Rectal smooth muscle tissue (tissue), 1 donor: ENCODE data around the gene SLC20A1.
"Not testable (repeated sequence)": the region's sequence is repeated elsewhere in the genome, so short reads cannot be mapped to it uniquely, and the experiment has no call there.

ENCODE experiments used
- H3K27ac ChIP-seq: one replicate; pipeline ENCODE4 v1.7.0; 2013; ENCODE audit warnings: low read depth, low read length, inconsistent platforms
- H3K27me3 ChIP-seq: one replicate; pipeline ENCODE4 v1.7.0; 2013; ENCODE audit warnings: low read length; ENCODE audit not compliant: control insufficient read depth, insufficient read depth
- H3K36me3 ChIP-seq: one replicate; pipeline ENCODE4 v1.7.0; 2013; ENCODE audit warnings: low read length; ENCODE audit not compliant: control insufficient read depth, insufficient read depth
- H3K4me1 ChIP-seq: one replicate; pipeline ENCODE4 v1.7.0; 2013; ENCODE audit warnings: low read length; ENCODE audit not compliant: control insufficient read depth, insufficient read depth
- H3K4me3 ChIP-seq: one replicate; pipeline ENCODE4 v1.7.0; 2013; ENCODE audit warnings: low read length
- H3K9ac ChIP-seq: one replicate; pipeline ENCODE4 v1.7.0; 2013; ENCODE audit warnings: low read length

Gene SLC20A1

GRCh38 chr2:112661656-112662305 is 16.0 kb downstream of the SLC20A1 start:
- H3K27me3 ChIP-seq: no peaks in the 10 kb centered on the region
- H3K36me3 ChIP-seq: peaks cover 39% of the 10 kb centered on the region
- H3K9ac ChIP-seq: no peak overlapping the region
- H3K4me1 ChIP-seq: no peaks in the 10 kb centered on the region
- no peak overlapping the region for H3K4me3 ChIP-seq
- no peak overlapping the region for H3K27ac ChIP-seq

- H3K27ac ChIP-seq: no peak overlapping the region
- no peak overlapping the region for H3K4me3 ChIP-seq
- H3K27me3 ChIP-seq: no peaks in the 10 kb centered on the region
- peaks cover 36% of the 10 kb centered on the region for H3K36me3 ChIP-seq
- H3K4me1 ChIP-seq: no peaks in the 10 kb centered on the region
- no peak overlapping the region for H3K9ac ChIP-seq
Observed at GRCh38 chr2:112662704-112663103, 17.0 kb downstream of the SLC20A1 start.

- no peaks in the 10 kb centered on the region for H3K4me1 ChIP-seq
- peaks cover 27% of the 10 kb centered on the region for H3K36me3 ChIP-seq
- H3K27me3 ChIP-seq: no peaks in the 10 kb centered on the region
- H3K9ac ChIP-seq: no peak overlapping the region
- H3K27ac ChIP-seq: no peak overlapping the region
- H3K4me3 ChIP-seq: no peak overlapping the region
Observed at GRCh38 chr2:112664689-112665088, 18.9 kb downstream of the SLC20A1 start.

GRCh38 chr2:112665113-112665780 is 19.5 kb downstream of the SLC20A1 start:
- Histone ChIP-seq H3K36me3 (peaks cover 23% of the 10 kb centered on the region), H3K4me3 (no peak overlapping the region), H3K27me3 (no peaks in the 10 kb centered on the region), H3K9ac (no peak overlapping the region), H3K4me1 (no peaks in the 10 kb centered on the region), H3K27ac (no peak overlapping the region)

GRCh38 chr2:112666761-112667122 is 21.0 kb downstream of the SLC20A1 start:
- Histone ChIP-seq H3K4me3 (no peak overlapping the region), H3K27me3 (no peaks in the 10 kb centered on the region), H3K27ac (no peak overlapping the region), H3K9ac (no peak overlapping the region), H3K4me1 (no peaks in the 10 kb centered on the region), H3K36me3 (peaks cover 18% of the 10 kb centered on the region)

- not testable (repeated sequence) for H3K9ac ChIP-seq, H3K4me1 ChIP-seq, H3K4me3 ChIP-seq, H3K27me3 ChIP-seq, H3K27ac ChIP-seq
- peaks cover 15% of the 10 kb centered on the region for H3K36me3 ChIP-seq
Observed at GRCh38 chr2:112667540-112667939, 21.8 kb downstream of the SLC20A1 start.

GRCh38 chr2:112669667-112670066 is 23.9 kb downstream of the SLC20A1 start:
- no peak overlapping the region for H3K4me3 ChIP-seq
- H3K27ac ChIP-seq: no peak overlapping the region
- no peaks in the 10 kb centered on the region for H3K4me1 ChIP-seq

GRCh38 chr2:112670252-112671022 is 24.7 kb downstream of the SLC20A1 start:
- no peaks in the 10 kb centered on the region for H3K27me3 ChIP-seq
- H3K27ac ChIP-seq: no peak overlapping the region
- no peak overlapping the region for H3K4me3 ChIP-seq
- H3K9ac ChIP-seq: no peak overlapping the region
- H3K36me3 ChIP-seq: no peaks in the 10 kb centered on the region
- H3K4me1 ChIP-seq: no peaks in the 10 kb centered on the region

More at GRCh38 chr2:112669667-112670066, 23.9 kb downstream of the SLC20A1 start:
- Histone ChIP-seq H3K9ac (no peak overlapping the region), H3K36me3 (peaks cover 5% of the 10 kb centered on the region), H3K27me3 (no peaks in the 10 kb centered on the region)

- H3K36me3 ChIP-seq: no peaks in the 10 kb centered on the region
- H3K4me1 ChIP-seq: no peaks in the 10 kb centered on the region
- H3K9ac ChIP-seq: no peak overlapping the region
- no peak overlapping the region for H3K27ac ChIP-seq
- H3K4me3 ChIP-seq: no peak overlapping the region
- H3K27me3 ChIP-seq: no peaks in the 10 kb centered on the region
Observed at GRCh38 chr2:112671801-112672200, 26.1 kb downstream of the SLC20A1 start.

GRCh38 chr2:112673008-112673407 is 27.3 kb downstream of the SLC20A1 start:
- Histone ChIP-seq H3K4me3 (no peak overlapping the region), H3K27ac (no peak overlapping the region), H3K9ac (no peak overlapping the region), H3K4me1 (no peaks in the 10 kb centered on the region), H3K36me3 (no peaks in the 10 kb centered on the region), H3K27me3 (no peaks in the 10 kb centered on the region)

GRCh38 chr2:112674229-112674628 is 28.5 kb downstream of the SLC20A1 start:
- no peak overlapping the region for H3K4me3 ChIP-seq
- H3K36me3 ChIP-seq: no peaks in the 10 kb centered on the region
- H3K27me3 ChIP-seq: no peaks in the 10 kb centered on the region
- H3K4me1 ChIP-seq: peaks cover under 1% of the 10 kb centered on the region
- H3K27ac ChIP-seq: no peak overlapping the region
- H3K9ac ChIP-seq: no peak overlapping the region

GRCh38 chr2:112679484-112679883 is 33.7 kb downstream of the SLC20A1 start:
- H3K9ac ChIP-seq: no peak overlapping the region
- no peaks in the 10 kb centered on the region for H3K36me3 ChIP-seq
- no peaks in the 10 kb centered on the region for H3K27me3 ChIP-seq
- H3K4me1 ChIP-seq: peaks cover 3% of the 10 kb centered on the region
- H3K4me3 ChIP-seq: no peak overlapping the region
- no peak overlapping the region for H3K27ac ChIP-seq
